DND-41 (cell line): ENCODE data around the gene TTC13.

Experiments
- ATAC-seq: fragments of 200-7000 bp; cut with Tn5 transposase; 3 replicates; pipeline ENCODE4 v1.9.1; 2021; ENCODE audit warnings: low read depth; ENCODE audit not compliant: insufficient read depth
- DNase-seq: peaks from one replicate; pipeline ENCODE4 v3.0.0-alpha.2; 2020
- H2AFZ ChIP-seq: 2 replicates; pipeline ENCODE4 v1.6.0; 2012; ENCODE audit warnings: low read depth, low read length
- H3K27ac ChIP-seq: 2 replicates; pipeline ENCODE4 v1.5.1; 2012; ENCODE audit warnings: low read length, inconsistent platforms
- H3K27me3 ChIP-seq: fragments of 200-600 bp; sonication (generic); 2 replicates; pipeline ENCODE4 v1.6.0; 2012; ENCODE audit warnings: low read length, mild to moderate bottlenecking, inconsistent platforms; ENCODE audit not compliant: insufficient read depth, poor library complexity
- H3K36me3 ChIP-seq: 2 replicates; pipeline ENCODE4 v1.5.1; 2012; ENCODE audit warnings: low read length, inconsistent platforms; ENCODE audit not compliant: insufficient read depth
- H3K4me1 ChIP-seq: 2 replicates; pipeline ENCODE4 v1.5.1; 2012; ENCODE audit warnings: mild to moderate bottlenecking, low read length; ENCODE audit not compliant: insufficient read depth
- H3K4me2 ChIP-seq: 2 replicates; pipeline ENCODE4 v1.6.0; 2012; ENCODE audit warnings: mild to moderate bottlenecking, moderate library complexity, low read length, inconsistent platforms; ENCODE audit not compliant: insufficient read depth
- H3K4me3 ChIP-seq, 2 experiments: fragments of 200-600 bp in 1 of 2; shearing (Covaris generic) in 1 of 2; 2 replicates each; pipeline ENCODE4 v1.5.1; 2012 to 2016; ENCODE audit warnings: inconsistent platforms in 2 of 2, low read length in 2 of 2, mild to moderate bottlenecking in 2 of 2, low read depth in 1 of 2, moderate library complexity in 1 of 2
- H3K79me2 ChIP-seq: 2 replicates; pipeline ENCODE4 v1.6.0; 2012; ENCODE audit warnings: low read length, inconsistent platforms; ENCODE audit not compliant: insufficient read depth
- H3K9ac ChIP-seq: 2 replicates; pipeline ENCODE4 v1.6.0; 2012; ENCODE audit warnings: low read depth, mild to moderate bottlenecking, inconsistent platforms, low read length, moderate library complexity
- H3K9me3 ChIP-seq: 2 replicates; pipeline ENCODE4 v1.5.1; 2012; ENCODE audit warnings: low read length, moderate library complexity, mild to moderate bottlenecking, inconsistent platforms; ENCODE audit not compliant: insufficient read depth, severe bottlenecking
- H4K20me1 ChIP-seq: 2 replicates; pipeline ENCODE4 v1.6.0; 2012; ENCODE audit warnings: low read length; ENCODE audit not compliant: insufficient read depth
- EZH2 ChIP-seq: IDR thresholded peaks from 3 replicates; pipeline ENCODE4 v1.6.1; 2012; ENCODE audit warnings: borderline replicate concordance, low read depth, mild to moderate bottlenecking, moderate library complexity, low read length, inconsistent platforms; ENCODE audit not compliant: severe bottlenecking
- TF ChIP-seq, protein P1 (sequence below): IDR thresholded peaks from 2 replicates; pipeline ENCODE4 v1.5.1; 2012; ENCODE audit warnings: borderline replicate concordance, low read length, moderate library complexity, mild to moderate bottlenecking; ENCODE audit not compliant: poor library complexity, severe bottlenecking; ENCODE audit errors: extremely low read depth

TTC13 gene

DNA sequence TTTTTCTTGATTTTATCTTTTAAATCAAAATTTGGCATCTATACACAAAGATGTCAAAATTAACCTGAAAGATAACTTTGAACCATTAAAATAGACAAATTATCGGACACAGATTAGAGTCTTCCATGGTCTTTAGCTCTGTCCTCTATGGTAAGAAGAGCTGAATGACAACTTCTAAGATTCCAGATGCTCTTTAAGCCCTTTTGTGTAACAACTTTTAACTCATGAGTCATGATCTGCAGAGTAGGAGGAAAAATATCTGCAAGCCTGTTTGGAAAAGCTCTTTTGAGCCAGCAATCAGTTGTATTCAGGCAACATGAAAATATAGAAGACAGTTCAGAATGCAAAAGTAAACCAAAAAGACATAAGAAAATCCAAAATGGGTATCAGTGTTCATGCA lies 37.8 kb downstream of the TTC13 start:
- peaks cover 35% of the 10 kb centered on the region for H3K36me3 ChIP-seq

DNA sequence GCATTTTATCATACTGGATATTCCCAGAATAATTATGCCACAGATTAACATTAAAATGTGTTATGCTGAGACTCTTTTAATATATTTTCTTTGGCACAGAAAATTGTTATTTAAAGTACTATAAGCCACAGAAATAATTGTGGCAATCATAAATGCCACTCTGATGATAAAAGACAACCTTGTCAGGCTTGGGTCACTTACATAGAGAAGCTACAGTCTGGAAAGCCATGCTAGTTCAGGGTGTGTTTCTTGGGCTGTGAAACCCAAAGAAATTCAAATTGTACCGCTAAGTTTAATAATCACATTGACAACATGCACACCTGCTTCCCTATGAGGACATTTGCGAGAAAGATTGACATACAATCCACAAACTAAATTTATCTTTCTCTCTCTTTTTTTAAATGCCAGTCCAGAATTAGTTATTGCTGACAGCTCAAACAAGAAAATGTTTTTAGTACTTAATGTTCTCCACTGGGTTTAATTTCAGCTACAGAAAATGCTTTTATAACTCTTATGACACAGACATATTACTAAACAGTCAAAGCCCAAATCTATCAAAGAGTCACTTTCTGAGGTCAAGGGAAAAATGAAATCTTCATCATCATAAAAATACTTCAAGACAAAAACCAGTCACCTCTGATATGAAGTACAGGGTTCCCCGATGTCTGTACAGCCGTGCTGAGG lies 38.7 kb downstream of the TTC13 start:
- no peaks in the 10 kb centered on the region for H4K20me1 ChIP-seq
- H3K4me2 ChIP-seq = no peak overlapping the region
- H3K79me2 ChIP-seq = no peaks in the 10 kb centered on the region
- H3K27ac ChIP-seq = no peak overlapping the region
- TF ChIP-seq, protein P1, sequence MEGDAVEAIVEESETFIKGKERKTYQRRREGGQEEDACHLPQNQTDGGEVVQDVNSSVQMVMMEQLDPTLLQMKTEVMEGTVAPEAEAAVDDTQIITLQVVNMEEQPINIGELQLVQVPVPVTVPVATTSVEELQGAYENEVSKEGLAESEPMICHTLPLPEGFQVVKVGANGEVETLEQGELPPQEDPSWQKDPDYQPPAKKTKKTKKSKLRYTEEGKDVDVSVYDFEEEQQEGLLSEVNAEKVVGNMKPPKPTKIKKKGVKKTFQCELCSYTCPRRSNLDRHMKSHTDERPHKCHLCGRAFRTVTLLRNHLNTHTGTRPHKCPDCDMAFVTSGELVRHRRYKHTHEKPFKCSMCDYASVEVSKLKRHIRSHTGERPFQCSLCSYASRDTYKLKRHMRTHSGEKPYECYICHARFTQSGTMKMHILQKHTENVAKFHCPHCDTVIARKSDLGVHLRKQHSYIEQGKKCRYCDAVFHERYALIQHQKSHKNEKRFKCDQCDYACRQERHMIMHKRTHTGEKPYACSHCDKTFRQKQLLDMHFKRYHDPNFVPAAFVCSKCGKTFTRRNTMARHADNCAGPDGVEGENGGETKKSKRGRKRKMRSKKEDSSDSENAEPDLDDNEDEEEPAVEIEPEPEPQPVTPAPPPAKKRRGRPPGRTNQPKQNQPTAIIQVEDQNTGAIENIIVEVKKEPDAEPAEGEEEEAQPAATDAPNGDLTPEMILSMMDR = no peak
- TF ChIP-seq EZH2 = no peak
- peaks cover 26% of the 10 kb centered on the region; the same call in 1 of the 2 replicates for H3K36me3 ChIP-seq
- no peaks in the 10 kb centered on the region for H3K4me1 ChIP-seq
- DNase-seq (no peak), ATAC-seq (no peak)
- H3K4me3 ChIP-seq = no peak overlapping the region
- H3K9ac ChIP-seq = no peak overlapping the region
- H2AFZ ChIP-seq = no peak overlapping the region
- H3K9me3 ChIP-seq = no peaks in the 10 kb centered on the region
- no peaks in the 10 kb centered on the region for H3K27me3 ChIP-seq

More for the DNA sequence above, 37.8 kb downstream of the TTC13 start:
- no peaks in the 10 kb centered on the region for H4K20me1 ChIP-seq
- no peak overlapping the region for H3K4me2 ChIP-seq
- H3K79me2 ChIP-seq = no peaks in the 10 kb centered on the region
- no peak overlapping the region for H3K4me3 ChIP-seq
- H3K4me1 ChIP-seq = no peaks in the 10 kb centered on the region
- H3K27ac ChIP-seq = no peak overlapping the region
- no peak for TF ChIP-seq EZH2
- TF ChIP-seq, protein P1 = no peak
- no peaks in the 10 kb centered on the region for H3K27me3 ChIP-seq
- no peak overlapping the region for H3K9ac ChIP-seq
- no peak overlapping the region for H2AFZ ChIP-seq
- DNase-seq (no peak), ATAC-seq (no peak)
- H3K9me3 ChIP-seq = no peaks in the 10 kb centered on the region

DNA sequence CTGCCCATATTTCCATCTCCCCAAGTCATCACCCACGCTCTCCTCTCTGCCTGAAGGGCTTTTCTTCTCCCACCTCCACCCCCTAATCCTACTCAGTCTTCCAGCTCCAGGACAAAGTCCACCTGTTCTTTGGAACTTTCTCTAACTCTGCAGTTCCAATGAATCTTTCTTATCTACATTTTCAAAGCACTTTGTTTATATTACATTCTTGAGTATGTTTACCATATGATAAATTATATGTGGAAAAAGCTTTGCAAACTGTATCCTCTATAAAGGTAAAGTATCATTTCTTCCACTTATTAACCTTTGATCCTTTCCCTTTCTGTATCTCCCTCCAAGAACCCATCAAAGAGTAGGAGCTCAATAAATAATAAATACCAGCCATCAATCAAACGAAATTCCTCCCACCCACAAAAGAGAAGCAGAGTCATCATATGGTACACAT lies 39.7 kb downstream of the TTC13 start:
- no peak for TF ChIP-seq EZH2
- TF ChIP-seq, protein P1 = no peak
- H3K4me3 ChIP-seq = no peak overlapping the region
- H3K4me1 ChIP-seq = no peaks in the 10 kb centered on the region
- no peak for DNase-seq
- H4K20me1 ChIP-seq = no peaks in the 10 kb centered on the region
- no peak overlapping the region for H2AFZ ChIP-seq
- no peak for ATAC-seq
- no peak overlapping the region for H3K9ac ChIP-seq
- peaks cover 19% of the 10 kb centered on the region; the same call in 1 of the 2 replicates for H3K36me3 ChIP-seq
- H3K79me2 ChIP-seq = no peaks in the 10 kb centered on the region
- no peaks in the 10 kb centered on the region for H3K9me3 ChIP-seq
- no peak overlapping the region for H3K4me2 ChIP-seq
- H3K27me3 ChIP-seq = no peaks in the 10 kb centered on the region
- H3K27ac ChIP-seq = no peak overlapping the region
